K562 (cell line): ENCODE data around the gene ENOX2. TPM values are rescaled to one million over a fixed set of nuclear protein-coding genes. Genes with fewer than 3 reads are reported as not detected.
A peak's percentile ranks its signal among the peaks of the same experiment; 100 is the strongest.

Source experiments
- ATAC-seq: fragments of 200-7000 bp; cut with Tn5 transposase; 3 replicates; pipeline ENCODE4 v1.9.1; 2020; ENCODE audit warnings: moderate library complexity
- BruUV-seq: library from RNA; stranded (reverse); fragments of 400-500 nt; replicated peaks from 2 replicates; lab custom pipeline; 2021; lab: Mats Ljungman, UMichigan
- CTCF ChIA-PET: fragments of 300-600 bp; formaldehyde crosslinking; extraction: SDS; loops from one replicate; lab custom pipeline; 2021; ENCODE audit warnings: low intra/inter-chr PET ratio; lab: Yijun Ruan, JAX
- POLR2A ChIA-PET: fragments of 300-600, 350-650 bp; sonication (Branson Sonifier 250); formaldehyde crosslinking; extraction: SDS; loops from one replicate; lab custom pipeline; 2021; ENCODE audit warnings: antibody characterized with exemption, inconsistent platforms; lab: Yijun Ruan, JAX
- DNase-seq, 4 experiments: peaks; one replicate each; pipeline versions ENCODE4 v3.0.0 to v3.0.0-alpha.2; 2011 to 2018; ENCODE audit warnings: low spot score in 3 of 4, mixed read lengths in 3 of 4; ENCODE audit errors: extremely low read depth in 1 of 4
- FAIRE-seq: peaks from 2 replicates; lab custom pipeline; 2011; peaks lifted over from hg19 to GRCh38; lab: Jason Lieb, UNC
- H2AFZ ChIP-seq: 2 replicates; pipeline ENCODE4 v1.6.0; 2011; ENCODE audit warnings: low read depth, low read length, control low read depth, inconsistent platforms
- H3K27ac ChIP-seq: fragments of 200-600 bp; 3 replicates; pipeline ENCODE4 v1.8.0; 2011; ENCODE audit warnings: low read depth, mild to moderate bottlenecking, control low read depth, inconsistent platforms, low read length, moderate library complexity, mixed read lengths; ENCODE audit errors: extremely low read depth
- H3K27me3 ChIP-seq, 2 experiments: fragments of 300-600 bp in 1 of 2; 2 replicates in 1 of 2; 3 replicates in 1 of 2; pipeline versions ENCODE4 v1.6.0 to v1.8.0; 2011; ENCODE audit warnings: inconsistent platforms in 2 of 2, low read length in 2 of 2, mild to moderate bottlenecking in 1 of 2, mixed read lengths in 1 of 2, moderate library complexity in 1 of 2; ENCODE audit not compliant: control insufficient read depth in 2 of 2, insufficient read depth in 2 of 2
- H3K36me3 ChIP-seq: fragments of 300-600 bp; 3 replicates; pipeline ENCODE4 v1.8.0; 2011; ENCODE audit warnings: mild to moderate bottlenecking, low read length, inconsistent platforms; ENCODE audit not compliant: control insufficient read depth, insufficient read depth
- H3K4me1 ChIP-seq, 2 experiments: fragments of 200-600 bp in 1 of 2; replicated peaks in 1 of 2; 2 replicates in 1 of 2; 3 replicates in 1 of 2; pipeline versions ENCODE4 v1.5.1 to v1.8.0; 2011; ENCODE audit warnings: inconsistent platforms in 2 of 2, low read length in 2 of 2, mild to moderate bottlenecking in 1 of 2, mixed read lengths in 1 of 2, moderate library complexity in 1 of 2; ENCODE audit not compliant: control insufficient read depth in 2 of 2, insufficient read depth in 2 of 2
- H3K4me2 ChIP-seq: 2 replicates; pipeline ENCODE4 v1.6.1; 2011; ENCODE audit warnings: low read length, control low read depth, inconsistent platforms, mixed read lengths; ENCODE audit not compliant: insufficient read depth
- H3K4me3 ChIP-seq: fragments of 200-600 bp; sonication (generic), shearing (Covaris generic); 2 replicates; pipeline ENCODE4 v1.5.1; 2016; ENCODE audit warnings: control low read depth, inconsistent platforms
- H3K79me2 ChIP-seq: fragments of 200-600 bp; 3 replicates; pipeline ENCODE4 v1.8.0; 2011; ENCODE audit warnings: low read length, inconsistent platforms; ENCODE audit not compliant: control insufficient read depth, insufficient read depth
- H3K9ac ChIP-seq, 2 experiments: 2 replicates each; pipeline versions ENCODE4 v1.6.0 to v1.6.1; 2011; ENCODE audit warnings: low read depth in 2 of 2, low read length in 2 of 2, control low read depth in 1 of 2, inconsistent platforms in 1 of 2, mild to moderate bottlenecking in 1 of 2, mixed read lengths in 1 of 2; ENCODE audit not compliant: insufficient read depth in 1 of 2
- H3K9me1 ChIP-seq: one replicate; pipeline ENCODE4 v1.6.0; 2011; ENCODE audit warnings: inconsistent platforms, mild to moderate bottlenecking, low read length, moderate library complexity; ENCODE audit not compliant: control insufficient read depth, insufficient read depth
- H3K9me3 ChIP-seq: replicated peaks from 2 replicates; pipeline ENCODE4 v1.5.1; 2011; ENCODE audit warnings: low read depth, low read length, inconsistent platforms; ENCODE audit not compliant: control insufficient read depth, insufficient read depth
- H4K20me1 ChIP-seq: replicated peaks from 2 replicates; pipeline ENCODE4 v1.6.1; 2011; ENCODE audit warnings: low read length, inconsistent platforms, mixed read lengths; ENCODE audit not compliant: control insufficient read depth, insufficient read depth
- CBX1 ChIP-seq: sonication (generic); IDR thresholded peaks from 2 replicates; pipeline ENCODE4 v1.6.1; 2016; ENCODE audit warnings: antibody characterized with exemption, low read depth, mild to moderate bottlenecking
- HDAC8 ChIP-seq: fragments of 450-650 bp; IDR thresholded peaks from 2 replicates; pipeline ENCODE4 v1.6.1; 2016; ENCODE audit warnings: mild to moderate bottlenecking, missing genetic modification characterization, moderate library complexity, missing compliant biosample characterization
- KDM1A ChIP-seq, 2 experiments: fragments of 450-650 bp; IDR thresholded peaks; 2 replicates each; pipeline ENCODE4 v1.6.1; 2016; ENCODE audit warnings: mild to moderate bottlenecking in 2 of 2
- MCM7 ChIP-seq, 2 experiments: fragments of 450-650 bp; IDR thresholded peaks; 2 replicates each; pipeline ENCODE4 v1.6.1; 2016 to 2018
- MEF2D ChIP-seq: conservative IDR thresholded peaks from 2 replicates; pipeline ENCODE4 v1.6.1; 2016; ENCODE audit warnings: low read depth, missing genetic modification characterization, missing compliant biosample characterization
- MNT ChIP-seq, 2 experiments: fragments of 450-650 bp; conservative IDR thresholded peaks; 2 replicates each; pipeline ENCODE4 v1.6.1; 2017; ENCODE audit warnings: mild to moderate bottlenecking in 2 of 2, moderate library complexity in 2 of 2
- POLR3A ChIP-seq: IDR thresholded peaks from 2 replicates; pipeline ENCODE4 v1.6.1; 2011; ENCODE audit warnings: borderline replicate concordance, mild to moderate bottlenecking, moderate library complexity; ENCODE audit not compliant: insufficient read length, insufficient read depth; ENCODE audit errors: extremely low read depth
- SLC30A9 ChIP-seq: fragments of 250-450 bp; sonication (Bioruptor Pico); IDR thresholded peaks from 2 replicates; pipeline ENCODE4 v1.8.0; 2022; ENCODE audit warnings: mild to moderate bottlenecking, moderate library complexity
- ZBTB8A ChIP-seq: fragments of 450-650 bp; IDR thresholded peaks from 2 replicates; pipeline ENCODE4 v1.6.1; 2018; ENCODE audit warnings: mild to moderate bottlenecking, moderate library complexity; ENCODE audit not compliant: partially characterized antibody
- ZNF174 ChIP-seq: fragments of 250-450 bp; sonication (Bioruptor Pico); IDR thresholded peaks from 2 replicates; pipeline ENCODE4 v1.4.0; 2020; ENCODE audit warnings: mild to moderate bottlenecking
- ZNF239 ChIP-seq: fragments of 250-450 bp; sonication (Bioruptor Pico); IDR thresholded peaks from 2 replicates; pipeline ENCODE4 v1.4.0; 2020; ENCODE audit warnings: mild to moderate bottlenecking
- ZNF263 ChIP-seq: sonication (generic); formaldehyde crosslinking; IDR thresholded peaks from 2 replicates; pipeline ENCODE4 v1.8.0; 2022; ENCODE audit warnings: mild to moderate bottlenecking, missing genetic modification reagents, borderline replicate concordance
- WGBS: fragments of 100-300 bp; shearing (Covaris generic); methylation state at CpG from one replicate; pipeline ENCODE4 v1.1.6; 2016; ENCODE audit warnings: low coverage, mixed read lengths; ENCODE audit not compliant: insufficient coverage; ENCODE audit errors: missing lambda C conversion rate; 5-methylcytosine and 5-hydroxymethylcytosine counted together
- in situ Hi-C: fragments of 300-500 bp; cut with MboI; formaldehyde crosslinking; loops from 4 replicates; pipeline ENCODE4 v1.15.0; 2018; ENCODE audit warnings: inconsistent platforms, mixed read lengths
- intact Hi-C: fragments of 100-400 bp; cut with micrococcal nuclease; formaldehyde crosslinking; loops from 2 replicates; pipeline ENCODE4 v1.14.2; 2022
- polyA plus RNA-seq, 8 experiments: library from polyadenylated mRNA; depleted of rRNA in 4 of 8; stranded (reverse) in 5 of 8; unstranded in 3 of 8; fragments of >200 nt; fragmentation: Nextera tagmentation in 2 of 8; fragmentation: Illumina TruSeq in 1 of 8; extraction: Ambion mirVana in 2 of 8; extraction: Trizol in 1 of 8; gene quantifications; 2 replicates each; pipeline versions ENCODE4 v1.2.1 to v1.2.3, GENCODE V29; 2011 to 2014; ENCODE audit warnings: inconsistent platforms in 1 of 8, missing spikeins in 1 of 8
- total RNA-seq, 7 experiments: library from RNA; depleted of rRNA in 6 of 7; stranded (reverse); fragments of >200 nt in 6 of 7; fragmentation: Illumina TruSeq in 2 of 7; extraction: Trizol in 2 of 7; gene quantifications; 2 replicates each; pipeline versions ENCODE4 v1.2.1 to v1.2.3, GENCODE V29; 2011 to 2021; ENCODE audit warnings: low replicate concordance in 1 of 7

The ENOX2 gene
- total and polyA plus RNA-seq, 9 of the 15 experiments (the other 6 are each of a cell fraction or from before 2014, with no cell fraction given): 6.1 to 24.0 (median 13.8) TPM

GRCh38 chrX:130714665-130715064 is 188.3 kb downstream of the ENOX2 start:
- CTCF ChIA-PET: no interaction called here
- in situ Hi-C loops: no loop called here

GRCh38 chrX:130714135-130714534 is 188.9 kb downstream of the ENOX2 start:
- Histone ChIP-seq H3K4me3 (no peak overlapping the region), H3K36me3 (no peaks in the 10 kb centered on the region; the same call in 2 of the 3 replicates), H2AFZ (no peak overlapping the region), H3K9me1 (no peaks in the 10 kb centered on the region), H3K4me1 (peaks cover 14 to 23% of the 10 kb centered on the region in 2 experiments), H3K27me3 (no peaks in the 10 kb centered on the region), H3K9me3 (no peaks in the 10 kb centered on the region), H3K79me2 (no peaks in the 10 kb centered on the region), H3K27ac (no peak overlapping the region)
- no peak for ATAC-seq
- BruUV-seq: no TSS peak
- no peak for DNase-seq
- WGBS: 50% methylated on average over 3 of the region's 3 CpGs
- POLR2A ChIA-PET: interaction anchor here (0.6 to 0.8 kb wide), 3 partner anchors 10 to 15 kb away, joined by 3 read pairs; no protein-coding TSS in a partner anchor
- in situ Hi-C loops: no loop called here
- intact Hi-C loops: no loop called here
- FAIRE-seq: no peak
- CTCF ChIA-PET: no interaction called here
- TF ChIP-seq ZNF239 (CRISPR knock-in tag) (no peak), KDM1A (IDR thresholded peaks at IDR 0.05) (no peak), MNT (conservative IDR thresholded peaks at IDR 0.05) (no peak), MCM7 (IDR thresholded peaks at IDR 0.05) (no peak), ZNF174 (CRISPR knock-in tag) (no peak), ZBTB8A (no peak), MEF2D (tag) (no peak), HDAC8 (tag) (no peak), SLC30A9 (no peak)
- TF ChIP-seq, all 486 proteins: peak for 0
- Histone ChIP-seq H3K4me2 (no peak overlapping the region), H4K20me1 (no peaks in the 10 kb centered on the region), H3K9ac (no peak overlapping the region)

More at GRCh38 chrX:130714665-130715064, 188.3 kb downstream of the ENOX2 start:
- TF ChIP-seq ZNF263 (peak; percentile 94), POLR3A (no peak), CBX1 (no peak)
- H3K79me2 ChIP-seq: no peaks in the 10 kb centered on the region
- WGBS: 17% methylated on average over 2 of the region's 2 CpGs
- no peaks in the 10 kb centered on the region for H3K9me3 ChIP-seq
- intact Hi-C loops: no loop called here
- no peaks in the 10 kb centered on the region for H4K20me1 ChIP-seq
- no peak overlapping the region for H2AFZ ChIP-seq
- ATAC-seq (no peak), DNase-seq (no peak), FAIRE-seq (no peak)
- no peak overlapping the region for H3K27ac ChIP-seq
- BruUV-seq: no TSS peak
- POLR2A ChIA-PET: interaction anchor here (0.7 to 0.8 kb wide), 2 partner anchors 10 to 17 kb away, joined by 3 to 4 read pairs; no protein-coding TSS in a partner anchor
- no peaks in the 10 kb centered on the region for H3K27me3 ChIP-seq
- no peak overlapping the region for H3K4me2 ChIP-seq
- no peak overlapping the region for H3K4me3 ChIP-seq
- H3K9ac ChIP-seq: no peak overlapping the region
- no peaks in the 10 kb centered on the region for H3K9me1 ChIP-seq
- H3K36me3 ChIP-seq: no peaks in the 10 kb centered on the region; the same call in 2 of the 3 replicates
- peaks cover 14 to 23% of the 10 kb centered on the region in 2 experiments for H3K4me1 ChIP-seq
